Keratinocyte (primary cell): ENCODE measurements around the gene FTO. TPM values are rescaled to one million over a fixed set of nuclear protein-coding genes. Genes with fewer than 3 reads are reported as not detected.

Experiments used
- DNase-seq: peaks from one replicate; pipeline ENCODE4 v3.0.0-alpha.2; 2011; ENCODE audit warnings: low read depth, missing footprints, low spot score
- FAIRE-seq: peaks from 2 replicates; lab custom pipeline; 2011; peaks lifted over from hg19 to GRCh38; lab: Jason Lieb, UNC
- H2AFZ ChIP-seq: 2 replicates; pipeline ENCODE4 v1.6.0; 2012; ENCODE audit warnings: low read length, control low read depth, inconsistent platforms; ENCODE audit not compliant: control insufficient read depth
- H3K27ac ChIP-seq: 2 replicates; pipeline ENCODE4 v1.5.1; 2011; ENCODE audit warnings: low read length; ENCODE audit not compliant: control insufficient read depth, insufficient read depth
- H3K27me3 ChIP-seq: 3 replicates; pipeline ENCODE4 v1.6.0; 2011; ENCODE audit warnings: low read length; ENCODE audit not compliant: control insufficient read depth, insufficient read depth; ENCODE audit errors: extremely low read depth
- H3K36me3 ChIP-seq, 2 experiments: 2 replicates in 1 of 2; 3 replicates in 1 of 2; pipeline ENCODE4 v1.5.1; 2011; ENCODE audit warnings: low read length in 2 of 2, mild to moderate bottlenecking in 1 of 2; ENCODE audit not compliant: control insufficient read depth in 2 of 2, insufficient read depth in 2 of 2; ENCODE audit errors: extremely low read depth in 1 of 2
- H3K4me1 ChIP-seq: 3 replicates; pipeline ENCODE4 v1.5.1; 2011; ENCODE audit warnings: low read length; ENCODE audit not compliant: control insufficient read depth, insufficient read depth; ENCODE audit errors: extremely low read depth
- H3K4me2 ChIP-seq: 3 replicates; pipeline ENCODE4 v1.6.0; 2011; ENCODE audit warnings: low read depth, low read length; ENCODE audit not compliant: control insufficient read depth, insufficient read depth; ENCODE audit errors: extremely low read depth
- H3K4me3 ChIP-seq, 3 experiments: fragments of 200-600 bp in 1 of 3; sonication (generic) in 1 of 3; 2 replicates in 2 of 3; 3 replicates in 1 of 3; pipeline ENCODE4 v1.5.1; 2011 to 2016; ENCODE audit warnings: low read length in 3 of 3, mild to moderate bottlenecking in 3 of 3, control low read depth in 2 of 3, inconsistent platforms in 1 of 3, low read depth in 1 of 3, mixed read lengths in 1 of 3, mixed run types in 1 of 3, moderate library complexity in 1 of 3; ENCODE audit not compliant: control insufficient read depth in 2 of 3, insufficient read depth in 2 of 3; ENCODE audit errors: extremely low read depth in 1 of 3
- H3K79me2 ChIP-seq: 2 replicates; pipeline ENCODE4 v1.6.0; 2012; ENCODE audit warnings: low read length; ENCODE audit not compliant: control insufficient read depth, insufficient read depth
- H3K9ac ChIP-seq: 3 replicates; pipeline ENCODE4 v1.6.0; 2011; ENCODE audit warnings: low read length; ENCODE audit not compliant: control insufficient read depth, insufficient read depth; ENCODE audit errors: extremely low read depth
- H3K9me1 ChIP-seq: 3 replicates; pipeline ENCODE4 v1.6.0; 2011; ENCODE audit warnings: low read length; ENCODE audit not compliant: control insufficient read depth, insufficient read depth; ENCODE audit errors: extremely low read depth
- H3K9me3 ChIP-seq: 2 replicates; pipeline ENCODE4 v1.5.1; 2012; ENCODE audit warnings: low read depth, low read length; ENCODE audit not compliant: control insufficient read depth
- H4K20me1 ChIP-seq: 3 replicates; pipeline ENCODE4 v1.6.0; 2011; ENCODE audit warnings: low read length; ENCODE audit not compliant: control insufficient read depth, insufficient read depth; ENCODE audit errors: extremely low read depth
- EZH2 ChIP-seq: IDR thresholded peaks from one replicate; pipeline ENCODE4 v1.6.1; 2012; ENCODE audit warnings: inconsistent platforms, mild to moderate bottlenecking, low read length, moderate library complexity
- dilution Hi-C: fragments of 300-500 bp; cut with MboI; formaldehyde crosslinking; loops from one replicate; pipeline ENCODE4 v1.7.0; 2020; ENCODE audit warnings: low sequenced_read_pairs; ENCODE audit not compliant: extremely low pct_ligation_motif_present
- polyA plus RNA-seq, 5 experiments: library from polyadenylated mRNA; depleted of rRNA in 3 of 5; stranded (reverse) in 3 of 5; stranded (forward) in 1 of 5; unstranded in 1 of 5; fragments of >200 nt; gene quantifications; 1 replicate in 1 of 5; 2 replicates in 3 of 5; 3 replicates in 1 of 5; pipeline versions ENCODE4 v1.2.1 to v1.2.3, GENCODE V29; 2011 to 2012; ENCODE audit warnings: missing spikeins in 2 of 5, low read depth in 1 of 5, low replicate concordance in 1 of 5
- TF ChIP-seq, protein P1 (sequence below), 3 experiments: IDR thresholded peaks in 1 of 3; conservative IDR thresholded peaks in 1 of 3; optimal IDR thresholded peaks in 1 of 3; 2 replicates in 2 of 3; 3 replicates in 1 of 3; pipeline versions ENCODE3 to v1.5.1; 2011; ENCODE audit warnings: low read length in 3 of 3, mild to moderate bottlenecking in 3 of 3, moderate library complexity in 2 of 3, control low read depth in 1 of 3, inconsistent platforms in 1 of 3; ENCODE audit not compliant: insufficient read depth in 2 of 3; ENCODE audit errors: extremely low read depth in 1 of 3

Gene FTO
- polyA plus RNA-seq, 1 donor (not counting 4 experiments of a cell fraction or from before 2014, with no cell fraction given) = 56.4 TPM

- dilution Hi-C loops = no loop called here
- DNase-seq (no peak), FAIRE-seq (no peak)
- Histone ChIP-seq H3K27ac (no peak overlapping the region), H3K79me2 (no peaks in the 10 kb centered on the region), H3K4me1 (no peaks in the 10 kb centered on the region), H3K4me3 (no peak overlapping the region), H4K20me1 (no peaks in the 10 kb centered on the region), H3K4me2 (no peak overlapping the region), H3K9ac (no peak overlapping the region), H3K36me3 (no peaks in the 10 kb centered on the region), H3K27me3 (no peaks in the 10 kb centered on the region), H2AFZ (no peak overlapping the region), H3K9me1 (no peaks in the 10 kb centered on the region), H3K9me3 (no peaks in the 10 kb centered on the region)
- TF ChIP-seq, protein P1, sequence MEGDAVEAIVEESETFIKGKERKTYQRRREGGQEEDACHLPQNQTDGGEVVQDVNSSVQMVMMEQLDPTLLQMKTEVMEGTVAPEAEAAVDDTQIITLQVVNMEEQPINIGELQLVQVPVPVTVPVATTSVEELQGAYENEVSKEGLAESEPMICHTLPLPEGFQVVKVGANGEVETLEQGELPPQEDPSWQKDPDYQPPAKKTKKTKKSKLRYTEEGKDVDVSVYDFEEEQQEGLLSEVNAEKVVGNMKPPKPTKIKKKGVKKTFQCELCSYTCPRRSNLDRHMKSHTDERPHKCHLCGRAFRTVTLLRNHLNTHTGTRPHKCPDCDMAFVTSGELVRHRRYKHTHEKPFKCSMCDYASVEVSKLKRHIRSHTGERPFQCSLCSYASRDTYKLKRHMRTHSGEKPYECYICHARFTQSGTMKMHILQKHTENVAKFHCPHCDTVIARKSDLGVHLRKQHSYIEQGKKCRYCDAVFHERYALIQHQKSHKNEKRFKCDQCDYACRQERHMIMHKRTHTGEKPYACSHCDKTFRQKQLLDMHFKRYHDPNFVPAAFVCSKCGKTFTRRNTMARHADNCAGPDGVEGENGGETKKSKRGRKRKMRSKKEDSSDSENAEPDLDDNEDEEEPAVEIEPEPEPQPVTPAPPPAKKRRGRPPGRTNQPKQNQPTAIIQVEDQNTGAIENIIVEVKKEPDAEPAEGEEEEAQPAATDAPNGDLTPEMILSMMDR (optimal IDR thresholded peaks at IDR 0.05 in 1 of 3, IDR thresholded peaks at IDR 0.05 in 1 of 3, conservative IDR thresholded peaks at IDR 0.05 in 1 of 3; ENCODE audit: extremely low read depth in 1 of 3, insufficient read depth in 2 of 3, low read length in 3 of 3) = no peak
- TF ChIP-seq EZH2 = no peak
Observed at GRCh38 chr16:54061454-54061853, 357.5 kb downstream of the FTO start.

DNA sequence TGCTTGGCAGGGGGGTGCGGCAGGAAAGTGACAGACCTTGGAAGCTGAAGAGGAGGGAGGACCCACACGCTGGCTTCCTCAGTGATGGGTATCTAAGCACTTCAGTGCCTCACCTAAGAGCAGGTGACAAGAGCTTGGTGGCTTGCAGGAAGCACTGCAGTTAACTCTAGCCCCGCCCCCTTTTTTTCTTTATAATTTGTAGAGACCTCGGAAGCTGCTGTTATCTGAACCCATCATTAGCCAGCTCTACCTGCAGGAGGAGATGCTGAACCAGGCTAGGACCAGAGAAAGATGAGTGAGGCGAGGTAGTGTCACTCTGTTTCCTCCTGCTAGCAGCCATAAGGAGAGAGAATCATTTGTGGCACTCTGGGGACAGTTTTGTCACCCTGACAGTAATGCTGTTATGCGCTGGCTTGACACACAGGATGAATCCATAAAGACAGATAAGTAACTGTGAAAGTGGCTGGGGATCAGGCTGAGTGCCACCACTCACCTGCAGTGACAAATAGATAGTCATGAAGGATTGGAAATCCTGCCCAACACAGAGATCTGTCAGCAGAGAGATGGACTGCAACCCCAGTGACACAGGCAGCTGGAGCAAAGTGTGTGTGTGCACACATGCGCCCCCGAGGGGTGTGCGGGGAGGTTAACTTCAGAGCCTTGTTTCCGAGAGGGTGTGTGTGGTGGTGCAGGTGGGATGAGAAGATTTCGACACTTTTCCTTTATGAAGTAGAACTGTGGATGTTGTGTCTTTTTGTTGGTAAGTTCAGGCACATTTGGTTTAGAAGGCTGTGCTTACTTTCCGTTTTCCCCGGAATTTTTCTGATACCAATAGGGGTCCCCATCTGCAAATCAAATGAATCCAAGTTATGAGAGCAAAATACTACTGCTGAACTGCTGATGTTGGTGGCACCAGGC, 358.7 kb downstream of the FTO start:
- Histone ChIP-seq H3K27me3 (no peaks in the 10 kb centered on the region), H4K20me1 (no peaks in the 10 kb centered on the region), H3K4me3 (no peak overlapping the region), H3K9me3 (no peaks in the 10 kb centered on the region), H3K9me1 (no peaks in the 10 kb centered on the region), H3K4me1 (no peaks in the 10 kb centered on the region), H2AFZ (no peak overlapping the region), H3K9ac (no peak overlapping the region), H3K36me3 (no peaks in the 10 kb centered on the region), H3K27ac (no peak overlapping the region), H3K79me2 (no peaks in the 10 kb centered on the region), H3K4me2 (no peak overlapping the region)
- FAIRE-seq (no peak), DNase-seq (no peak)
- TF ChIP-seq, protein P1 (optimal IDR thresholded peaks at IDR 0.05 in 1 of 3, IDR thresholded peaks at IDR 0.05 in 1 of 3, conservative IDR thresholded peaks at IDR 0.05 in 1 of 3; ENCODE audit: extremely low read depth in 1 of 3, insufficient read depth in 2 of 3, low read length in 3 of 3) = no peak
- TF ChIP-seq EZH2 = no peak
- dilution Hi-C loops = no loop called here
